RWPE1 (cell line): ENCODE results near the gene PRKAR1A.

Experiments used
- CTCF ChIA-PET: fragments of 350-600 bp; sonication (Branson Sonifier 250); formaldehyde crosslinking; extraction: SDS; loops from one replicate; lab custom pipeline; 2021; lab: Yijun Ruan, JAX
- POLR2A ChIA-PET: fragments of 400-600 bp; formaldehyde crosslinking; extraction: SDS; loops from one replicate; lab custom pipeline; 2020; ENCODE audit warnings: antibody characterized with exemption; ENCODE audit not compliant: low non-redundant PET; lab: Yijun Ruan, JAX
- DNase-seq: peaks from one replicate; pipeline ENCODE4 v3.0.0; 2012; ENCODE audit warnings: low spot score
- H3K27ac ChIP-seq: fragments of 450-650 bp; 2 replicates; pipeline ENCODE4 v1.5.1; 2017
- CTCF ChIP-seq: fragments of 450-650 bp; conservative IDR thresholded peaks from 2 replicates; pipeline ENCODE4 v1.5.1; 2017; ENCODE audit warnings: low read depth, mild to moderate bottlenecking

Gene PRKAR1A

GRCh38 chr17:68572138-68572842, 60.1 kb downstream of the PRKAR1A start:
- ChIA-PET POLR2A (no interaction called here), CTCF (no interaction called here)
- no peak for TF ChIP-seq CTCF
- DNase-seq: no peak
- no peak overlapping the region for H3K27ac ChIP-seq

GRCh38 chr17:68573338-68573737, 61.1 kb downstream of the PRKAR1A start:
- H3K27ac ChIP-seq: no peak overlapping the region
- no peak for TF ChIP-seq CTCF
- no peak for DNase-seq
- ChIA-PET CTCF (no interaction called here), POLR2A (no interaction called here)

- H3K27ac ChIP-seq: no peak overlapping the region
- POLR2A ChIA-PET: no interaction called here
- no peak for DNase-seq
- no peak for TF ChIP-seq CTCF
- CTCF ChIA-PET: interaction anchor here (0.7 to 1.0 kb wide), 2 partner anchors 26 to 38 kb away, joined by 3 to 5 read pairs; no protein-coding TSS in a partner anchor
These were observed 63.9 kb downstream of the PRKAR1A start for GRCh38 chr17:68576137-68576536.

- H3K27ac ChIP-seq: 0 out of 2 replicates have a peak overlapping the region, but pooled peaks have one; percentile 20
- ChIA-PET POLR2A (no interaction called here), CTCF (interaction anchor here (1.0 kb wide), 1 partner anchor 25 kb away, joined by 5 read pairs; no protein-coding TSS in a partner anchor)
- no peak for DNase-seq
- no peak for TF ChIP-seq CTCF
These were observed 64.7 kb downstream of the PRKAR1A start for GRCh38 chr17:68576811-68577496.

GRCh38 chr17:68577497-68577821, 65.2 kb downstream of the PRKAR1A start:
- H3K27ac ChIP-seq: 0 out of 2 replicates have a peak overlapping the region, but pooled peaks have one; percentile 20
- ChIA-PET CTCF (interaction anchor here (0.6 kb wide), 1 partner anchor 926 kb away, joined by 4 read pairs; no protein-coding TSS in a partner anchor), POLR2A (no interaction called here)
- no peak for DNase-seq
- no peak for TF ChIP-seq CTCF

GRCh38 chr17:68578236-68578635, 66.0 kb downstream of the PRKAR1A start:
- TF ChIP-seq CTCF: no peak

More at GRCh38 chr17:68578236-68578635, 66.0 kb downstream of the PRKAR1A start:
- POLR2A ChIA-PET: no interaction called here
- CTCF ChIA-PET: interaction anchor here (0.6 kb wide), 1 partner anchor 925 kb away, joined by 4 read pairs; no protein-coding TSS in a partner anchor
- DNase-seq: no peak
- H3K27ac ChIP-seq: no peak overlapping the region
